H1 (cell line): ENCODE results near the gene DENND1A. TPM values are rescaled to one million over a fixed set of nuclear protein-coding genes. Genes with fewer than 3 reads are reported as not detected.

Experiments
- CBX8 ChIP-seq: fragments of 300-800, 300-1000 bp; sonication (generic); IDR thresholded peaks from 2 replicates; pipeline ENCODE4 v1.7.1; 2016; ENCODE audit warnings: low read depth, low read length, borderline replicate concordance
- KDM4A ChIP-seq: IDR thresholded peaks from one replicate; pipeline ENCODE4 v1.7.1; 2012; ENCODE audit warnings: low read depth, mild to moderate bottlenecking, moderate library complexity, low read length, inconsistent platforms; ENCODE audit not compliant: severe bottlenecking
- NRF1 ChIP-seq: IDR thresholded peaks from 2 replicates; pipeline ENCODE4 v1.6.1; 2011; ENCODE audit warnings: mild to moderate bottlenecking, low read depth, low read length, improper control_type of control experiment
- SIX5 ChIP-seq: IDR thresholded peaks from 2 replicates; pipeline ENCODE4 v1.6.1; 2011; ENCODE audit warnings: mild to moderate bottlenecking, low read depth, low read length
- TAF1 ChIP-seq: IDR thresholded peaks from 2 replicates; pipeline ENCODE4 v1.6.1; 2011; ENCODE audit warnings: mild to moderate bottlenecking, low read depth, low read length
- TAF7 ChIP-seq: optimal IDR thresholded peaks from 2 replicates; pipeline ENCODE3; 2011; ENCODE audit warnings: low read depth, mild to moderate bottlenecking, inconsistent platforms, low read length, moderate library complexity, borderline replicate concordance
- TCF12 ChIP-seq: IDR thresholded peaks from 2 replicates; pipeline ENCODE4 v1.6.1; 2011; ENCODE audit warnings: low read depth, mild to moderate bottlenecking, low read length
- polyA plus RNA-seq, 7 experiments: library from polyadenylated mRNA; depleted of rRNA in 3 of 7; stranded (reverse) in 5 of 7; unstranded in 2 of 7; fragments of >200 nt in 5 of 7; fragments of 200-250 nt in 2 of 7; gene quantifications; 1 replicate in 5 of 7; 2 replicates in 1 of 7; 4 replicates in 1 of 7; pipeline versions ENCODE4 v1.2.1 to v1.2.3, GENCODE V29; 2011 to 2013; ENCODE audit warnings: missing spikeins in 2 of 7, mixed read lengths in 2 of 7
- total RNA-seq: library from RNA; stranded (reverse); fragmentation: NEBNext Ultra II Directional; extraction: Animal tissue kit (Norgen Biotek cat#: 25700); gene quantifications from 2 replicates; pipeline ENCODE4 v1.2.1, GENCODE V29; 2021
- TF ChIP-seq, protein P1 (sequence below): IDR thresholded peaks from 2 replicates; pipeline ENCODE4 v1.6.1; 2012; ENCODE audit warnings: inconsistent platforms

Gene DENND1A
- total and polyA plus RNA-seq, 2 of the 8 experiments (the other 6 are each of a cell fraction or from before 2014, with no cell fraction given), result 24.1 to 26.4 TPM

DNA sequence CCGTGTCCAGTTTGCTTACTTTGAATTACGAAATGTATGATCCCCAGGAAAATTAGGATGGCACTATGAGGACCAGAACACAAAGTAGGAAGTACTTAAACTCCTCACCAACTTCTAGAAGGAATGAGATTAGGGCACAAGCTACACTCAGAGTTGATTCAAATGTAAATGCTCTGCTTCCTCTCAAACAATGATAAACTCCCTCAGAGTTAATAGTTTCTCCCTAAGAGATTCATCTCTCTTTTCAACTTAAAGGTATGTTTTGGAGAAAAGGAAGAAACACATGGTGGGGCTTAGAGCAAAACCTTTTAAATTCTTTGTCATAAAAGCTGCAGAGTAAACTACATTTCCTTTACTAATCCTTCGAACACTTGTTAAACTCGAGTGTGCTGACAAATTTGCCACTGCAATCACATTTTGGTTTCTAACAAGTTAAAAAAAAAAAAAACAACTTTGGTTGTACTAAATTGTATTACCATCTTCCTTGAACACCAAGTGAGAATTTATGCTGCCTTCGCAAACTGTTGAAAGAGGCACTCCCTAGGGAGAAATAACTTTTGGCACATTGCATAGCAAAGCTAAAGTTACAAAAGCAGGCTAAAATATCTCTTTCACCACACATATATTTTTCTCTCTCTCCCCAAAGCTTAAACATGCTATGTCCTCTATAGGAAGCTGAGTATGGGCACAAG lies 66.6 kb downstream of the DENND1A start (continued):
- TF ChIP-seq NRF1 (no peak), TAF1 (no peak), SIX5 (no peak), TAF7 (no peak), KDM4A (no peak), TCF12 (peak; percentile 75), CBX8 (no peak)
- TF ChIP-seq, protein P1, sequence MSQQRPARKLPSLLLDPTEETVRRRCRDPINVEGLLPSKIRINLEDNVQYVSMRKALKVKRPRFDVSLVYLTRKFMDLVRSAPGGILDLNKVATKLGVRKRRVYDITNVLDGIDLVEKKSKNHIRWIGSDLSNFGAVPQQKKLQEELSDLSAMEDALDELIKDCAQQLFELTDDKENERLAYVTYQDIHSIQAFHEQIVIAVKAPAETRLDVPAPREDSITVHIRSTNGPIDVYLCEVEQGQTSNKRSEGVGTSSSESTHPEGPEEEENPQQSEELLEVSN, result no peak
